Epidermal melanocyte (primary cell): Measurements from ENCODE around the gene DIAPH1.

Source experiments
- DNase-seq: peaks from one replicate; pipeline ENCODE4 v3.0.0; 2011; ENCODE audit warnings: low spot score; ENCODE audit not compliant: insufficient read length

The DIAPH1 gene

DNA sequence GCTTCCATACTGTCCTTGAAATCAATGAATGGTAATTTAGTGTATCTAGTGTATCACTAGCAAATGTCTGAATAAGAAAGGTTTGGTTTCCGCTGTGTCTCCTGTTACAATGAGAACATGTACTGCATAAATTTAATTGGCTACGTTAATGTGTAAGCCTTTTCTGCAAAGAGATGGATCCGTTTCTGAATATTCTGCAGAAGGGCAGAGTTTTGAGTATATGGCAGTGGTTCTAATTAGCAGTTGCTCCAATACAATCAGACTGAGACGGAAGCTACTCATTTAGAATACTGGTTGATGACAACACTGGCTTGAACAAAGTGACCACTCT is 134.5 kb downstream of the DIAPH1 start:
- DNase-seq = no peak

DNA sequence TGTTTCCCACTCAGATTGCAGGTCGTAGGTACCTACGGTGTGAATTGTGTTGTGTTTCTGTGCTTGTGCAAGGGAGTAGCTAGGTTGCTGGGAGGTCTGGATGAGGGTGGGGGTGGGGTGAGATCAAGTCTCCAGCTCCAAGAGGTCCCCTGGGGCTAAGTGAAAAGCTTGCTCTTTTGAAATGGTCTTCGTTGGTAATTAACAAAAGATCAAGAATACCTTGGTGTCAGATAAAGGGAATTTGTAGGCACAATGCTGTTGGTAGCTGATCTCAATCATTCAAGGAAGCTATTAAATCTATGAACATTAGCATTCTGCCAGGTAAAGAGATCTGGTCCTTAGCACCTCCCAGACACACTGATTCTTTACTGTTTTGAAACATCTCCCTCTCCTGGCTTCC is 134.9 kb downstream of the DIAPH1 start:
- DNase-seq = no peak

DNA sequence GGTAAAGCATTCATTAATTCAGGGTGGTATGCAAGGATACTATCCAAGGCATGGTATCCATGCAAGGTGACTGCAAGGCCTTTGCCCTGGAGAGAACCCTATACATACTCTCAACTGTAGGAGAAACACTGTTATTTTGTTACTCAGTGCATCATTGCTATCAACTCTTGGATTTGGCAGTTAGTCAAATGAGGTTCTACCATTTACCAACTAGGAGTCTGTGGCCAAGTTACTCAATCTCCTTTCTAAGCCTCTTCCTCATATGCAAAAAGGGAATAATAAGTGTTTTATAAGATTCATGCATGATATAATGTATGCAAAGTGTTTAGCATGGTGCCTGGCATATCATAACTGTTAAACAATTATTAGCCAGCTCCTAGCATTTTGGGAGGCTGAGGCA is 139.0 kb downstream of the DIAPH1 start:
- no peak for DNase-seq

DNA sequence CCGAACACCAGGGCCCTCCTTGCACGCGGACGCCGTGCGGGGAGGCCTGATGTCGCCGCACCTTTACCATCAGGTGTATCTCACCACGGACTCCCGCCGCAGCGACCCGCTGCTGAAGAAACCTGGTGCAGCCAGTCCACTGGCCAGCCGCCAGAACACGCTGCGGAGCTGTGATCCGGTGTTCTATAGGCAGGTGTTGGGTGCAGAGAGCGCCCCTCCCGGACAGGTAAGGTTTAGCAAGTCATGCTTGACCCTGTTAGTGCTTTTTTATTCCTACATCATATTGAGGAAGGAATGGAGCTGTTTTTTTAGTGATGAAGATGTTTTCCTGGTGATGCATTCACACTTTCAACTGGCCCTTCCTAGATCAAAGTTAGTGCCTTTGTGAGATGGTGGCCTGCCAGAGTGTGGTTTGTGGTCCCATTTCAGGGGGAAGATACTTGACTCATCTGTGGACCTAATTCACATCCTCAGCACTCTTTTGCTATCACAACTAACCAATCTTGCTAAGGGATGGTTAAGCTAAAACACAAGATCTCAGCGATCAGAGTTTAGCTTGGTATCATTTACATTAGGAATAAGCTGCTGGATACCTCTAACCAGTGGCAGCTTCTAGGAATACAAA is 140.4 kb downstream of the DIAPH1 start:
- no peak for DNase-seq

DNA sequence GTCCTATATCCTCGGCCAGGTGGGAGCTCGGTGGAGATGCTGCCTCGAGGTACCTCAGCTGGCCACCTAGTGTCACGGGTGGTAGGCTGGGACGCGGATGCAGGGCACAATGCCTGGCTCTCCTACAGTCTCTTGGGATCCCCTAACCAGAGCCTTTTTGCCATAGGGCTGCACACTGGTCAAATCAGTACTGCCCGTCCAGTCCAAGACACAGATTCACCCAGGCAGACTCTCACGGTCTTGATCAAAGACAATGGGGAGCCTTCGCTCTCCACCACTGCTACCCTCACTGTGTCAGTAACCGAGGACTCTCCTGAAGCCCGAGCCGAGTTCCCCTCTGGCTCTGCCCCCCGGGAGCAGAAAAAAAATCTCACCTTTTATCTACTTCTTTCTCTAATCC is 141.0 kb downstream of the DIAPH1 start:
- no peak for DNase-seq

DNA sequence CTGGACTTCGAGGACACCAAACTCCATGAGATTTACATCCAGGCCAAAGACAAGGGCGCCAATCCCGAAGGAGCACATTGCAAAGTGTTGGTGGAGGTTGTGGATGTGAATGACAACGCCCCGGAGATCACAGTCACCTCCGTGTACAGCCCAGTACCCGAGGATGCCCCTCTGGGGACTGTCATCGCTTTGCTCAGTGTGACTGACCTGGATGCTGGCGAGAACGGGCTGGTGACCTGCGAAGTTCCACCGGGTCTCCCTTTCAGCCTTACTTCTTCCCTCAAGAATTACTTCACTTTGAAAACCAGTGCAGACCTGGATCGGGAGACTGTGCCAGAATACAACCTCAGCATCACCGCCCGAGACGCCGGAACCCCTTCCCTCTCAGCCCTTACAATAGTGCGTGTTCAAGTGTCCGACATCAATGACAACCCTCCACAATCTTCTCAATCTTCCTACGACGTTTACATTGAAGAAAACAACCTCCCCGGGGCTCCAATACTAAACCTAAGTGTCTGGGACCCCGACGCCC is 141.7 kb downstream of the DIAPH1 start:
- no peak for DNase-seq

DNA sequence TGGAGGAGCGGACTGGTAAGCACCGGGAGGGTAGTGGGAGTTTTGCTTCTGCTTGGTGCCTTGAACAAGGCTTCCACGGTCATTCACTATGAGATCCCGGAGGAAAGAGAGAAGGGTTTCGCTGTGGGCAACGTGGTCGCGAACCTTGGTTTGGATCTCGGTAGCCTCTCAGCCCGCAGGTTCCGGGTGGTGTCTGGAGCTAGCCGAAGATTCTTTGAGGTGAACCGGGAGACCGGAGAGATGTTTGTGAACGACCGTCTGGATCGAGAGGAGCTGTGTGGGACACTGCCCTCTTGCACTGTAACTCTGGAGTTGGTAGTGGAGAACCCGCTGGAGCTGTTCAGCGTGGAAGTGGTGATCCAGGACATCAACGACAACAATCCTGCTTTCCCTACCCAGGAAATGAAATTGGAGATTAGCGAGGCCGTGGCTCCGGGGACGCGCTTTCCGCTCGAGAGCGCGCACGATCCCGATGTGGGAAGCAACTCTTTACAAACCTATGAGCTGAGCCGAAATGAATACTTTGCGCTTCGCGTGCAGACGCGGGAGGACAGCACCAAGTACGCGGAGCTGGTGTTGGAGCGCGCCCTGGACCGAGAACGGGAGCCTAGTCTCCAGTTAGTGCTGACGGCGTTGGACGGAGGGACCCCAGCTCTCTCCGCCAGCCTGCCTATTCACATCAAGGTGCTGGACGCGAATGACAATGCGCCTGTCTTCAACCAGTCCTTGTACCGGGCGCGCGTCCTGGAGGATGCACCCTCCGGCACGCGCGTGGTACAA is 142.5 kb downstream of the DIAPH1 start:
- no peak for DNase-seq

DNA sequence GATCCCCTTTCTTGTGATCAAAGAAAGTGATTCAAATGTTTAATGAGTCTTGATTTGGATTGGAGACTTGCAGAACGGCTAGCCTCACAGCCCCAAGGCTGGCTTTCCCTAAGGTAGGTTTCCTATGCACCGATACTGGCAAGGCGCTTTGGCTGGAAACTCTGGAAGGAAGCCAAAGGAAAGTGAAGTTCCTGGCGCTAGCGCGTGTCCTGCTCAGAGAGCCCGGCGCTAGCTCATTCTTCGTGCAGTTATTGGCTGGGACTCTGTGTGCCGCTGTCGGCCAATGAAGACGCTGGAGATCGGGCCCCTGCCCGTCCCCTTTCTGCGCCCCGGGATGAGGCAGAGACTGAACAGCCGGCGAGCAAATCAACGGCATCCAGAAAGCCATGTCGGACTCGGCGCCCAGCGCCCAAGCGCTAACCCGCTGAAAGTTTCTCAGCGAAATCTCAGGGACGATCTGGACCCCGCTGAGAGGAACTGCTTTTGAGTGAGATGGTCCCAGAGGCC is 143.1 kb downstream of the DIAPH1 start, which contains the start of gene PCDHGC3:
PCDHGC3 (plus strand) TSS at position 342 of the 507 bp plus-strand sequence; CDS start at position 493, 151 bp downstream.
- peak; percentile 95 for DNase-seq

DNA sequence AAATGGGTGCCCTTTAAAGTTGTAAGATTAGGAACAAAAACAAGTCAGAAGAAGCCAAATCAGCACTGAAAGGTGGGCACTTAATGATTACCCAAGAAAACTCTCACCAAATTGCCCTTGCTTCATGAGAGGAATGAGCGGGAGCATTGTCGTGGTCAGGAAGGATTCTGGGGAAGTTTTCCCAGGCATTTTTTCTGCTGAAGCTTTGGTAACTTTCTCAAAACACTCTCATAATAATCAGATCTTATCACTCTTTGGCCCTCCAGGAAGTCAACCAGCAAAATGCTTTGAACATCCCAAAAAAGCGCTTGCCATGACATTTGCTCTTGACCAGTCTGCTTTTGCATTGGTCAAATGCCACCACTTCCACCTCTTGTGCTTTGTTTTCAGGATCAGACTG is 153.4 kb downstream of the DIAPH1 start:
- no peak for DNase-seq
